IMR-90 (cell line): ENCODE measurements around the gene PDE6B. TPM values are rescaled to one million over a fixed set of nuclear protein-coding genes. Genes with fewer than 3 reads are reported as not detected.

Experiments used
- ATAC-seq: fragments of 200-7000 bp; cut with Tn5 transposase; 2 replicates; pipeline ENCODE4 v1.9.1; 2020; ENCODE audit warnings: low read depth, mild to moderate bottlenecking, moderate library complexity
- BruUV-seq: library from RNA; stranded (reverse); fragments of 400-500 nt; replicated peaks from 2 replicates; lab custom pipeline; 2021; lab: Mats Ljungman, UMichigan
- CTCF ChIA-PET: fragments of 300-600 bp; formaldehyde crosslinking; extraction: SDS; loops from one replicate; lab custom pipeline; 2021; ENCODE audit warnings: antibody characterized with exemption; lab: Yijun Ruan, JAX
- POLR2A ChIA-PET: fragments of 300-600 bp; sonication (Branson Sonifier 250); formaldehyde crosslinking; loops from one replicate; lab custom pipeline; 2022; ENCODE audit warnings: antibody characterized with exemption; ENCODE audit not compliant: unreplicated experiment; lab: Charles Lee
- DNase-seq: peaks from one replicate; pipeline ENCODE4 v3.0.0; 2013
- H2AFZ ChIP-seq: replicated peaks from 2 replicates; pipeline ENCODE3; 2013; ENCODE audit warnings: low read length, mild to moderate bottlenecking; ENCODE audit not compliant: poor library complexity
- H2AK5ac ChIP-seq: 2 replicates; pipeline ENCODE4 v1.6.1; 2013; ENCODE audit warnings: low read depth, low read length, inconsistent platforms
- H2AK9ac ChIP-seq: replicated peaks from 2 replicates; pipeline ENCODE3; 2013; ENCODE audit warnings: mild to moderate bottlenecking, low read depth, low read length, moderate library complexity; ENCODE audit not compliant: poor library complexity
- H2BK120ac ChIP-seq: 2 replicates; pipeline ENCODE4 v1.6.1; 2013; ENCODE audit warnings: low read depth, low read length, inconsistent platforms
- H2BK15ac ChIP-seq: 3 replicates; pipeline ENCODE4 v1.6.1; 2013; ENCODE audit warnings: low read depth, low read length, inconsistent platforms
- H2BK20ac ChIP-seq: 2 replicates; pipeline ENCODE4 v1.6.1; 2013; ENCODE audit warnings: low read depth, mild to moderate bottlenecking, inconsistent platforms, low read length, moderate library complexity
- H2BK5ac ChIP-seq: 2 replicates; pipeline ENCODE4 v1.6.1; 2013; ENCODE audit warnings: mild to moderate bottlenecking, low read depth, low read length, inconsistent platforms; ENCODE audit not compliant: poor library complexity, severe bottlenecking
- H3K14ac ChIP-seq: replicated peaks from 2 replicates; pipeline ENCODE4 v1.6.1; 2013; ENCODE audit warnings: low read depth, low read length, inconsistent platforms
- H3K18ac ChIP-seq: 2 replicates; pipeline ENCODE4 v1.6.1; 2013; ENCODE audit warnings: low read depth, low read length, control low read depth
- H3K23ac ChIP-seq: 2 replicates; pipeline ENCODE4 v1.6.1; 2013; ENCODE audit warnings: low read depth, low read length, inconsistent platforms
- H3K27ac ChIP-seq: 2 replicates; pipeline ENCODE4 v1.5.1; 2013; ENCODE audit warnings: mild to moderate bottlenecking, control low read depth, low read length; ENCODE audit not compliant: insufficient read depth
- H3K27me3 ChIP-seq: 2 replicates; pipeline ENCODE4 v1.6.1; 2013; ENCODE audit warnings: low read length; ENCODE audit not compliant: control insufficient read depth, insufficient read depth
- H3K36me3 ChIP-seq: 2 replicates; pipeline ENCODE4 v1.6.1; 2013; ENCODE audit warnings: low read length, mixed read lengths; ENCODE audit not compliant: control insufficient read depth, insufficient read depth
- H3K4ac ChIP-seq: 2 replicates; pipeline ENCODE4 v1.6.1; 2013; ENCODE audit warnings: low read depth, low read length, inconsistent platforms
- H3K4me1 ChIP-seq: 2 replicates; pipeline ENCODE4 v1.6.1; 2013; ENCODE audit warnings: low read length, mixed read lengths; ENCODE audit not compliant: control insufficient read depth, insufficient read depth
- H3K4me2 ChIP-seq: 2 replicates; pipeline ENCODE4 v1.6.1; 2013; ENCODE audit warnings: low read depth, mild to moderate bottlenecking, control low read depth, low read length, moderate library complexity
- H3K4me3 ChIP-seq: 2 replicates; pipeline ENCODE4 v1.5.1; 2013; ENCODE audit warnings: low read depth, mild to moderate bottlenecking, control low read depth, low read length, moderate library complexity; ENCODE audit not compliant: insufficient read depth
- H3K56ac ChIP-seq: 2 replicates; pipeline ENCODE4 v1.6.1; 2013; ENCODE audit warnings: low read length, inconsistent platforms; ENCODE audit not compliant: insufficient read depth; ENCODE audit errors: extremely low read depth
- H3K79me1 ChIP-seq, 2 experiments: 2 replicates each; pipeline ENCODE4 v1.6.1; 2013; ENCODE audit warnings: low read length in 2 of 2, inconsistent platforms in 1 of 2, low read depth in 1 of 2
- H3K9ac ChIP-seq: 2 replicates; pipeline ENCODE4 v1.6.1; 2013; ENCODE audit warnings: low read depth, low read length, control low read depth
- H3K9me1 ChIP-seq: 2 replicates; pipeline ENCODE4 v1.6.1; 2013; ENCODE audit warnings: low read length, inconsistent platforms; ENCODE audit not compliant: insufficient read depth
- H3K9me3 ChIP-seq: 2 replicates; pipeline ENCODE4 v1.6.1; 2013; ENCODE audit warnings: low read length; ENCODE audit not compliant: control insufficient read depth, insufficient read depth
- H4K20me1 ChIP-seq: 2 replicates; pipeline ENCODE4 v1.6.1; 2013; ENCODE audit warnings: low read length, inconsistent platforms; ENCODE audit not compliant: insufficient read depth
- H4K5ac ChIP-seq: 2 replicates; pipeline ENCODE4 v1.6.1; 2013; ENCODE audit warnings: mild to moderate bottlenecking, low read depth, low read length, control low read depth
- H4K8ac ChIP-seq, 2 experiments: 2 replicates each; pipeline ENCODE4 v1.6.1; 2013; ENCODE audit warnings: low read depth in 2 of 2, low read length in 2 of 2, control low read depth in 1 of 2, inconsistent platforms in 1 of 2
- H4K91ac ChIP-seq: 2 replicates; pipeline ENCODE4 v1.6.1; 2013; ENCODE audit warnings: low read depth, low read length, inconsistent platforms; ENCODE audit not compliant: insufficient read depth
- CHD1 ChIP-seq: IDR thresholded peaks from 2 replicates; pipeline ENCODE4 v1.6.1; 2012; ENCODE audit warnings: low read depth, low read length, improper control_type of control experiment
- FOS ChIP-seq: fragments of 150-350 bp; IDR thresholded peaks from 2 replicates; pipeline ENCODE4 v1.6.1; 2016; ENCODE audit warnings: low read depth, low read length
- MAFK ChIP-seq: IDR thresholded peaks from 2 replicates; pipeline ENCODE4 v1.6.1; 2012; ENCODE audit warnings: low read depth, low read length, improper control_type of control experiment
- MAZ ChIP-seq: IDR thresholded peaks from 2 replicates; pipeline ENCODE4 v1.6.1; 2012; ENCODE audit warnings: low read depth, mild to moderate bottlenecking, low read length, improper control_type of control experiment, moderate library complexity, borderline replicate concordance
- MXI1 ChIP-seq: IDR thresholded peaks from 2 replicates; pipeline ENCODE4 v1.6.1; 2012; ENCODE audit warnings: low read depth, mild to moderate bottlenecking, low read length, moderate library complexity, borderline replicate concordance
- NFE2L2 ChIP-seq: fragments of 150-350 bp; IDR thresholded peaks from 2 replicates; pipeline ENCODE4 v1.6.1; 2016; ENCODE audit warnings: low read depth, mild to moderate bottlenecking, low read length
- POLR2A ChIP-seq: IDR thresholded peaks from 2 replicates; pipeline ENCODE4 v1.6.1; 2012; ENCODE audit warnings: mild to moderate bottlenecking, low read depth, low read length
- RCOR1 ChIP-seq: IDR thresholded peaks from 2 replicates; pipeline ENCODE4 v1.6.1; 2012; ENCODE audit warnings: mild to moderate bottlenecking, low read length, improper control_type of control experiment; ENCODE audit not compliant: insufficient replicate concordance
- RFX5 ChIP-seq: IDR thresholded peaks from 2 replicates; pipeline ENCODE4 v1.8.0; 2012; ENCODE audit warnings: low read depth, mild to moderate bottlenecking, low read length, moderate library complexity
- WGBS, 2 experiments: methylation state at CpG; one replicate each; pipeline versions ENCODE4 v1.1.5 to v1.1.7; 2013; ENCODE audit warnings: missing lambda C conversion rate in 2 of 2; ENCODE audit not compliant: insufficient read length in 1 of 2; ENCODE audit errors: extremely low coverage in 2 of 2; 5-methylcytosine and 5-hydroxymethylcytosine counted together
- dilution Hi-C: fragments of 300-500 bp; cut with HindIII; formaldehyde crosslinking; loops from one replicate; pipeline ENCODE4 v1.14.3; 2018; ENCODE audit warnings: low sequenced_read_pairs; ENCODE audit not compliant: unreplicated experiment
- in situ Hi-C: fragments of 300-500 bp; cut with MboI; formaldehyde crosslinking; loops from 3 replicates; pipeline ENCODE4 v1.14.3; 2019; ENCODE audit warnings: low sequenced_read_pairs, inconsistent platforms, mixed read lengths
- intact Hi-C: fragments of 100-400 bp; cut with micrococcal nuclease; formaldehyde crosslinking; loops from 2 replicates; pipeline ENCODE4 v1.10.0; 2022
- polyA plus RNA-seq, 3 experiments: library from polyadenylated mRNA; depleted of rRNA; stranded (reverse); fragments of >200 nt; gene quantifications; 2 replicates each; pipeline ENCODE4 v1.2.3, GENCODE V29; 2012; ENCODE audit warnings: low replicate concordance in 1 of 3
- total RNA-seq: library from RNA; depleted of rRNA; stranded (reverse); fragments of >200 nt; gene quantifications from 2 replicates; pipeline ENCODE4 v1.2.3, GENCODE V29; 2012
- TF ChIP-seq, protein P1 (sequence below): fragments of 150-350 bp; IDR thresholded peaks from 2 replicates; pipeline ENCODE4 v1.6.1; 2017; ENCODE audit warnings: mild to moderate bottlenecking, antibody characterized with exemption, low read length, low read depth
- TF ChIP-seq, protein P2 (sequence below): fragments of 150-350 bp; IDR thresholded peaks from 2 replicates; pipeline ENCODE4 v1.6.1; 2016; ENCODE audit warnings: low read depth, mild to moderate bottlenecking, low read length, moderate library complexity, borderline replicate concordance

Gene PDE6B
- total and polyA plus RNA-seq, 2 of the 4 experiments (the other 2 are of a cell fraction), result under 0.01 TPM; not detected in 1

DNA sequence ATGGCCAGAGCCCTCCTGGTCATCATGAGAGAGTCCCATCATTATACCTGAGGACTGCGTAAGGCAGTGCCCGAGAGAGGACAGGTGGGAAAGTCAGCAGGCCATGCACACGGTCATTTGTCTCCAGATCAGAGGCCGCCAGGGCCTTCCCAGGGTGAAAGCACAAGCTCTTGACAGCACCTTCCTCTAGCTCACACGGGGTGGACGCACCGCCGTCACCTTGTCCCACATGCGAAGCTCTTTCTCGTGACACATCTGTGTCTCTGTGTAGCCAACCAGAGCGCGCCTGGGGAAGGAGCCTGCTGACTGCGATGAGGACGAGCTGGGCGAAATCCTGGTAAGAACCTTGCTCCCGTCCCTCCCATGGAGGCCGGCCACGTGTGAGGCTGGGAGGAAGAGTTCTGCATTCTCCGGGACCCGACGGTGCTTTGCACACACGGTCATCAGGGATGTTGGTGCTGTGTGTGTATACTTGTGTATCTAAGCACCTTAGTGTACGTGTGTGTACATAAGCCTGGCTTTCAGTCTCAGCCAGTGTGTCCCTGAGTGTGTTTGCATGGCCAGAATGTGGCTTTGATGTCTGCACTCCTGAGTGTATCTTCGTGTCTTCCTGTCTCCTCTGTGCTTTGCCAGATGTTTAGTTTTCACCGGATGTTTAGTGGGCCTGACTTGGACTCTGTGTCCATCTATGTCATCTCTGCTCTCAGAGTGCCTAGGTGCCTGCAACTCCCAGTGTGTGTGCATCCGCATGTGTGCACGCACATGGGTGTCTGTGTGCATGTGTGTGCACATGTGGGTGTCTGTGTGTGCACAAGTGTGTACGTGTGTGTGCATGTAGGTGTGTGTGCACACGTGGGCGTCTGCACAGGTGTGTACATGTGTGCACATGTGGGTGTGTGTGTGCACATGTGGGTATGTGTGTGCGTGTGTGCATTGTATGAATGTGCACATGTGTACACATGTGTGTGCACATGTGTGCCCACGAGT is 33.6 kb downstream of the PDE6B start (continued):
- no peak for TF ChIP-seq RCOR1

DNA sequence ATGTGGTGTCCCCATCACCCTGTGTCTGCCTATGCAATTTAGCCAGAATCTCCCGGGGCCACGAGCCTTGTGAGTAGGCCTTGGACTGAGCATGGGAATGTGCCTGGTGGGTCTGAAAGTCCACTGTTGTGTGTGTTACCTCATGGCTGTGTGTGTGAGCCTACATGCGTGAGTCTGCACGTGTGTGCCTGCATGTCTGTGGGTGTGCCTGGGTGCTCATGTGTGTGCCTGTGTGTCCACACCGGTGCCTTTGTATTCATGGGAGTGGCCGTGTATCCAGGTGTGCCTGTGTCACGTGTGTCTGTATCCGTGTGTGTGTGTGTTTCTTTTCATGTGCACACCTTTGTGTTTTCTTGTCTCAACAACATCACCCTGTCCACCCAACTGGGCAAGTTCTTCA is 34.5 kb downstream of the PDE6B start:
- H2AFZ ChIP-seq, result no peak overlapping the region
- H3K4me1 ChIP-seq, result no peaks in the 10 kb centered on the region
- ATAC-seq, result no peak
- H3K27ac ChIP-seq, result no peak overlapping the region
- no peaks in the 10 kb centered on the region for H3K36me3 ChIP-seq
- whole genome bisulfite sequencing, 2 experiments, result 88% methylated on average over 4 of the region's 8 CpGs; no CpG with 5 or more reads in 1 of the 2 experiments
- ChIA-PET POLR2A (no interaction called here), CTCF (no interaction called here)
- no peak overlapping the region for H3K56ac ChIP-seq
- no peaks in the 10 kb centered on the region for H3K79me1 ChIP-seq
- H4K20me1 ChIP-seq, result no peaks in the 10 kb centered on the region
- H3K9ac ChIP-seq, result no peak overlapping the region
- no peak overlapping the region for H2AK9ac ChIP-seq
- no peak overlapping the region for H3K4ac ChIP-seq
- no peak overlapping the region for H4K8ac ChIP-seq
- in situ Hi-C loops, result no loop called here
- no peak overlapping the region for H2BK5ac ChIP-seq
- H2BK15ac ChIP-seq, result no peak overlapping the region
- no peak overlapping the region for H4K5ac ChIP-seq
- H3K4me2 ChIP-seq, result no peak overlapping the region
- no peak overlapping the region for H2BK20ac ChIP-seq
- DNase-seq, result no peak
- no peak overlapping the region for H4K91ac ChIP-seq
- no peak overlapping the region for H2BK120ac ChIP-seq
- H3K18ac ChIP-seq, result no peak overlapping the region
- H3K4me3 ChIP-seq, result no peak overlapping the region
- no peak overlapping the region for H3K14ac ChIP-seq
- H3K27me3 ChIP-seq, result peaks cover 4% of the 10 kb centered on the region; the same call in 1 of the 2 replicates
- no peak overlapping the region for H3K23ac ChIP-seq
- no peak for TF ChIP-seq POLR2A
- no peak for TF ChIP-seq RFX5
- TF ChIP-seq FOS, result no peak
- TF ChIP-seq MAZ, result no peak
- TF ChIP-seq MXI1, result no peak
- TF ChIP-seq NFE2L2, result no peak
- no peak for TF ChIP-seq RCOR1
- TF ChIP-seq, protein P1, sequence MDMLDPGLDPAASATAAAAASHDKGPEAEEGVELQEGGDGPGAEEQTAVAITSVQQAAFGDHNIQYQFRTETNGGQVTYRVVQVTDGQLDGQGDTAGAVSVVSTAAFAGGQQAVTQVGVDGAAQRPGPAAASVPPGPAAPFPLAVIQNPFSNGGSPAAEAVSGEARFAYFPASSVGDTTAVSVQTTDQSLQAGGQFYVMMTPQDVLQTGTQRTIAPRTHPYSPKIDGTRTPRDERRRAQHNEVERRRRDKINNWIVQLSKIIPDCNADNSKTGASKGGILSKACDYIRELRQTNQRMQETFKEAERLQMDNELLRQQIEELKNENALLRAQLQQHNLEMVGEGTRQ, result no peak
- TF ChIP-seq MAFK, result no peak
- TF ChIP-seq, protein P2, sequence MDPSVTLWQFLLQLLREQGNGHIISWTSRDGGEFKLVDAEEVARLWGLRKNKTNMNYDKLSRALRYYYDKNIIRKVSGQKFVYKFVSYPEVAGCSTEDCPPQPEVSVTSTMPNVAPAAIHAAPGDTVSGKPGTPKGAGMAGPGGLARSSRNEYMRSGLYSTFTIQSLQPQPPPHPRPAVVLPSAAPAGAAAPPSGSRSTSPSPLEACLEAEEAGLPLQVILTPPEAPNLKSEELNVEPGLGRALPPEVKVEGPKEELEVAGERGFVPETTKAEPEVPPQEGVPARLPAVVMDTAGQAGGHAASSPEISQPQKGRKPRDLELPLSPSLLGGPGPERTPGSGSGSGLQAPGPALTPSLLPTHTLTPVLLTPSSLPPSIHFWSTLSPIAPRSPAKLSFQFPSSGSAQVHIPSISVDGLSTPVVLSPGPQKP, result no peak
- no peak for TF ChIP-seq CHD1
- peaks cover 18% of the 10 kb centered on the region for H3K9me3 ChIP-seq
- no peak overlapping the region for H2AK5ac ChIP-seq
- intact Hi-C loops, result no loop called here
- dilution Hi-C loops, result no loop called here
- H3K9me1 ChIP-seq, result no peaks in the 10 kb centered on the region
- BruUV-seq, result no TSS peak
